Measurements from ENCODE around the gene PCDHGA9.
A peak's percentile ranks its signal among the peaks of the same experiment; 100 is the strongest.

Gene PCDHGA9

DNA sequence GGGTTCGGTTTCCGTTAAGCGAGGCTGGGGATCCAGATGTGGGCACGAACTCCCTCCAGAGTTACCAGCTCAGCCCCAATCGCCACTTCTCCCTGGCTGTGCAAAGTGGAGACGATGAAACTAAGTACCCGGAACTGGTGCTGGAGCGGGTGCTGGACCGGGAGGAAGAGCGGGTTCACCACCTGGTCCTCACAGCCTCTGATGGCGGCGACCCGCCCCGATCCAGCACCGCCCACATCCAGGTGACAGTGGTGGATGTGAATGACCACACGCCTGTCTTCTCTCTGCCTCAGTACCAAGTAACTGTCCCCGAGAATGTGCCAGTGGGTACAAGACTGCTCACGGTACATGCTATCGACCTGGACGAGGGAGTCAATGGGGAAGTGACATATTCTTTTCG, 19.2 kb upstream of the PCDHGA9 start:
- TF ChIP-seq CTCF (conservative IDR thresholded peaks at IDR 0.05; ENCODE audit: control insufficient read depth, insufficient read depth, low read depth, low read length), result no peak
- H3K4me3 ChIP-seq (ENCODE audit: control insufficient read depth, low read depth, low read length), result peak overlapping the region; percentile 57
- no peak for DNase-seq (ENCODE audit: low read depth)

GRCh38 chr5:141384471-141385267, 17.9 kb upstream of the PCDHGA9 start:
- no peak overlapping the region for H3K4me3 ChIP-seq (ENCODE audit: control insufficient read depth, low read depth, low read length)
- no peak for DNase-seq (ENCODE audit: low read depth)
- TF ChIP-seq CTCF (conservative IDR thresholded peaks at IDR 0.05; ENCODE audit: control insufficient read depth, insufficient read depth, low read depth, low read length), result no peak

DNA sequence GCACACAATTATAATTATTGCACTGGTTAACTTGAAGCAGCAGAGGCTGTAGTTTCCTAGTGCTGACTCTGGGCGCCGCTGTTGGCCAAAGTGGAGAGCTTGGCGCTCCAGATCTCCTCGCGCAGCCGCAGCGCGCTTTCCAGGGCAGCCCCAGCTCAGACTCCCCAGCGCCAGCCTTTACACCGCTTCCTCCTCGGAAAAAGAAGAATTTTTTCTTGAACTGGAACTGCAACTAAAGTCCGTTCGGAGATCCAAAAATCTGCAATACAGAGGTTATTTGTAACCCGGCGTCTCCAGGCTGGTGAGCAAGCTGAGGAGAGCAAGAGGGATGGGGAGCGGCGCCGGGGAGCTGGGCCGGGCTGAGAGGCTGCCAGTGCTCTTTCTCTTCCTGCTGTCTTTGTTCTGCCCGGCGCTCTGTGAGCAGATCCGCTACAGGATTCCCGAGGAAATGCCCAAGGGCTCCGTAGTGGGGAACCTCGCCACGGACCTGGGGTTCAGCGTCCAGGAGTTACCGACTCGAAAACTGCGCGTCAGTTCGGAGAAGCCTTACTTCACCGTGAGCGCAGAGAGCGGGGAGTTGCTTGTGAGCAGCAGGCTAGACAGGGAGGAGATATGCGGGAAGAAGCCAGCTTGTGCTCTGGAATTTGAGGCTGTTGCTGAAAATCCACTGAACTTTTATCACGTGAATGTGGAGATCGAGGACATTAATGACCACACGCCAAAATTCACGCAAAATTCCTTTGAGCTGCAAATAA, 14.8 kb upstream of the PCDHGA9 start, which contains the start of gene PCDHGB4:
PCDHGB4 (plus strand) TSS at position 142 of the 755 bp plus-strand sequence; CDS start at position 329, 187 bp downstream.
- TF ChIP-seq CTCF (conservative IDR thresholded peaks at IDR 0.05; ENCODE audit: control insufficient read depth, insufficient read depth, low read depth, low read length), result peak; percentile 55
- peak; percentile 55 for DNase-seq (ENCODE audit: low read depth)
- H3K4me3 ChIP-seq (ENCODE audit: control insufficient read depth, low read depth, low read length), result peak within 1 kb of the TSS; percentile 44

DNA sequence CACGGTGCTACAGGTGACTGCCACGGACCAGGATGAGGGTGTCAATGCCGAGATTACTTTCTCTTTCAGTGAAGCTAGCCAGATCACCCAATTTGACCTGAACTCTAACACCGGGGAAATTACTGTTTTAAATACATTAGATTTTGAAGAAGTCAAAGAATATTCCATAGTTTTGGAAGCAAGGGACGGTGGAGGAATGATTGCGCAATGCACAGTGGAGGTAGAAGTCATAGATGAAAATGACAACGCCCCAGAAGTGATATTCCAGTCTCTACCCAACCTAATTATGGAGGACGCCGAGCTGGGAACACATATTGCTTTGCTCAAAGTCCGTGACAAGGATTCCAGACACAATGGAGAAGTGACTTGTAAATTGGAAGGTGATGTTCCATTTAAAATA, 13.9 kb upstream of the PCDHGA9 start:
- DNase-seq (ENCODE audit: low read depth), result no peak
- no peak for TF ChIP-seq CTCF (conservative IDR thresholded peaks at IDR 0.05; ENCODE audit: control insufficient read depth, insufficient read depth, low read depth, low read length)
- no peak overlapping the region for H3K4me3 ChIP-seq (ENCODE audit: control insufficient read depth, low read depth, low read length)

GRCh38 chr5:141389153-141390042, 13.2 kb upstream of the PCDHGA9 start:
- H3K4me3 ChIP-seq (ENCODE audit: control insufficient read depth, low read depth, low read length), result no peak overlapping the region
- TF ChIP-seq CTCF (conservative IDR thresholded peaks at IDR 0.05; ENCODE audit: control insufficient read depth, insufficient read depth, low read depth, low read length), result no peak
- no peak for DNase-seq (ENCODE audit: low read depth)
